Panc1 (cell line): Measurements from ENCODE around the gene GPRIN1.

Experiments
- POLR2AphosphoS5 ChIP-seq: IDR thresholded peaks from 2 replicates; pipeline ENCODE4 v1.6.1; 2012; ENCODE audit warnings: mild to moderate bottlenecking, low read depth, low read length, moderate library complexity
- SIN3A ChIP-seq: IDR thresholded peaks from 2 replicates; pipeline ENCODE4 v1.6.1; 2012; ENCODE audit warnings: low read depth, mild to moderate bottlenecking, low read length, moderate library complexity, borderline replicate concordance; ENCODE audit not compliant: insufficient read depth
- TF ChIP-seq, protein P1 (sequence below), 2 experiments: IDR thresholded peaks; 2 replicates each; pipeline ENCODE4 v1.6.1; 2011 to 2012; ENCODE audit warnings: low read depth in 2 of 2, control low read depth in 1 of 2, low read length in 1 of 2, mild to moderate bottlenecking in 1 of 2, moderate library complexity in 1 of 2; ENCODE audit not compliant: insufficient read depth in 1 of 2
- TF ChIP-seq, protein P2 (sequence below): fragments of 450-650 bp; IDR thresholded peaks from 2 replicates; pipeline ENCODE4 v1.5.1; 2017; ENCODE audit warnings: mild to moderate bottlenecking

DNA sequence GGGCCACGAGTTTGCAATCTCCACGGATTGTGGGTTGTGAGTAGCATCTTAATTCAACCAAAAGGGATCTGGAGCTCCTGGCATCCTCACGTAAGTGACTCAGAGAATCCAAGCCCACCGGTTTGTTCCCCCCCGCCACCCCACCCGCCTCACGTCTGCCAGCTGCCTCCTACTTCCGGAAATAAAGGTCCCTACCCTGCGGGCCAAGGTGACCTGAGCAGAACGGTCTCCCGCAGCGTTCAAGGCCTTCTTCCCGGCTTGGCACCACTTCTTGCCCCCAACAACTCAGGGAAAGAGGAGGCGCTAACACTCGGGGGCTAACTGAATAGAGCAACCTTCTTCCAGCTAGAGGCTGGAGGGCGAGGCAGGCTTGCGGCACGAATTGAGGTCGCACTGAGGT, 8.8 kb upstream of the GPRIN1 start:
- TF ChIP-seq, protein P1, sequence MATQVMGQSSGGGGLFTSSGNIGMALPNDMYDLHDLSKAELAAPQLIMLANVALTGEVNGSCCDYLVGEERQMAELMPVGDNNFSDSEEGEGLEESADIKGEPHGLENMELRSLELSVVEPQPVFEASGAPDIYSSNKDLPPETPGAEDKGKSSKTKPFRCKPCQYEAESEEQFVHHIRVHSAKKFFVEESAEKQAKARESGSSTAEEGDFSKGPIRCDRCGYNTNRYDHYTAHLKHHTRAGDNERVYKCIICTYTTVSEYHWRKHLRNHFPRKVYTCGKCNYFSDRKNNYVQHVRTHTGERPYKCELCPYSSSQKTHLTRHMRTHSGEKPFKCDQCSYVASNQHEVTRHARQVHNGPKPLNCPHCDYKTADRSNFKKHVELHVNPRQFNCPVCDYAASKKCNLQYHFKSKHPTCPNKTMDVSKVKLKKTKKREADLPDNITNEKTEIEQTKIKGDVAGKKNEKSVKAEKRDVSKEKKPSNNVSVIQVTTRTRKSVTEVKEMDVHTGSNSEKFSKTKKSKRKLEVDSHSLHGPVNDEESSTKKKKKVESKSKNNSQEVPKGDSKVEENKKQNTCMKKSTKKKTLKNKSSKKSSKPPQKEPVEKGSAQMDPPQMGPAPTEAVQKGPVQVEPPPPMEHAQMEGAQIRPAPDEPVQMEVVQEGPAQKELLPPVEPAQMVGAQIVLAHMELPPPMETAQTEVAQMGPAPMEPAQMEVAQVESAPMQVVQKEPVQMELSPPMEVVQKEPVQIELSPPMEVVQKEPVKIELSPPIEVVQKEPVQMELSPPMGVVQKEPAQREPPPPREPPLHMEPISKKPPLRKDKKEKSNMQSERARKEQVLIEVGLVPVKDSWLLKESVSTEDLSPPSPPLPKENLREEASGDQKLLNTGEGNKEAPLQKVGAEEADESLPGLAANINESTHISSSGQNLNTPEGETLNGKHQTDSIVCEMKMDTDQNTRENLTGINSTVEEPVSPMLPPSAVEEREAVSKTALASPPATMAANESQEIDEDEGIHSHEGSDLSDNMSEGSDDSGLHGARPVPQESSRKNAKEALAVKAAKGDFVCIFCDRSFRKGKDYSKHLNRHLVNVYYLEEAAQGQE (IDR thresholded peaks at IDR 0.05; ENCODE audit: insufficient read depth in 1 of 2, low read depth in 2 of 2, low read length in 1 of 2) = no peak
- TF ChIP-seq, protein P2, sequence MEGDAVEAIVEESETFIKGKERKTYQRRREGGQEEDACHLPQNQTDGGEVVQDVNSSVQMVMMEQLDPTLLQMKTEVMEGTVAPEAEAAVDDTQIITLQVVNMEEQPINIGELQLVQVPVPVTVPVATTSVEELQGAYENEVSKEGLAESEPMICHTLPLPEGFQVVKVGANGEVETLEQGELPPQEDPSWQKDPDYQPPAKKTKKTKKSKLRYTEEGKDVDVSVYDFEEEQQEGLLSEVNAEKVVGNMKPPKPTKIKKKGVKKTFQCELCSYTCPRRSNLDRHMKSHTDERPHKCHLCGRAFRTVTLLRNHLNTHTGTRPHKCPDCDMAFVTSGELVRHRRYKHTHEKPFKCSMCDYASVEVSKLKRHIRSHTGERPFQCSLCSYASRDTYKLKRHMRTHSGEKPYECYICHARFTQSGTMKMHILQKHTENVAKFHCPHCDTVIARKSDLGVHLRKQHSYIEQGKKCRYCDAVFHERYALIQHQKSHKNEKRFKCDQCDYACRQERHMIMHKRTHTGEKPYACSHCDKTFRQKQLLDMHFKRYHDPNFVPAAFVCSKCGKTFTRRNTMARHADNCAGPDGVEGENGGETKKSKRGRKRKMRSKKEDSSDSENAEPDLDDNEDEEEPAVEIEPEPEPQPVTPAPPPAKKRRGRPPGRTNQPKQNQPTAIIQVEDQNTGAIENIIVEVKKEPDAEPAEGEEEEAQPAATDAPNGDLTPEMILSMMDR = no peak
- no peak for TF ChIP-seq SIN3A
- no peak for TF ChIP-seq POLR2AphosphoS5
